T-helper 17 cell (primary cell): ENCODE data around the gene TRAPPC10. TPM values are rescaled to one million over a fixed set of nuclear protein-coding genes. Genes with fewer than 3 reads are reported as not detected.

ENCODE experiments used
- ATAC-seq: fragments of 150-1000 bp; cut with Tn5 transposase; 2 replicates; pipeline ENCODE4 v1.10.0; 2021; ENCODE audit warnings: mild to moderate bottlenecking, moderate library complexity
- DNase-seq, 3 donors: peaks; one replicate each; pipeline versions ENCODE4 v3.0.0 to v3.0.0-alpha.2; 2020 to 2021
- H3K9me3 ChIP-seq: one replicate; pipeline ENCODE4 v1.7.0; 2013; ENCODE audit warnings: low read length, mild to moderate bottlenecking; ENCODE audit not compliant: control insufficient read depth, poor library complexity, severe bottlenecking
- H3K27ac Mint-ChIP-seq: one replicate; pipeline ENCODE4 v1.8.0; 2022; ENCODE audit warnings: mild to moderate bottlenecking, moderate library complexity, mixed read lengths
- H3K27me3 Mint-ChIP-seq: one replicate; pipeline ENCODE4 v1.8.0; 2022; ENCODE audit warnings: mixed read lengths
- H3K36me3 Mint-ChIP-seq: one replicate; pipeline ENCODE4 v1.8.0; 2022; ENCODE audit warnings: low read depth, mixed read lengths
- H3K4me1 Mint-ChIP-seq: one replicate; pipeline ENCODE4 v1.8.0; 2022; ENCODE audit warnings: mild to moderate bottlenecking, mixed read lengths
- H3K4me3 Mint-ChIP-seq: one replicate; pipeline ENCODE4 v1.8.0; 2022; ENCODE audit warnings: mild to moderate bottlenecking, moderate library complexity, mixed read lengths
- total RNA-seq, 4 donors: library from RNA in 2 of 4; stranded (reverse) in 2 of 4; gene quantifications; one replicate each; pipeline ENCODE4 v1.2.3 and lab custom pipeline; 2022 to 2026

TRAPPC10 gene
- total RNA-seq = 100 to 1,000 TPM; 107 to 122 TPM
- total RNA-seq (lab: John Stamatoyannopoulos, UW) = 124 to 152 reads per million in 2 donors

- peak; percentile 65 to 75 (median 69) for DNase-seq
- Mint-ChIP-seq H3K27ac (peak within 1 kb of the TSS; percentile 98), H3K27me3 (no peaks in the 10 kb centered on the region), H3K36me3 (no peaks in the 10 kb centered on the region), H3K4me3 (peak within 1 kb of the TSS; percentile 93), H3K4me1 (peaks cover 36% of the 10 kb centered on the region)
- peak; percentile 64 for ATAC-seq
- no peaks in the 10 kb centered on the region for H3K9me3 ChIP-seq
These were observed at the start of gene TRAPPC10 for GRCh38 chr21:44011579-44012473. Gene TRAPPC10 (plus strand): TSS chr21:44012309. CDS start chr21:44012494, 185 bp downstream.

GRCh38 chr21:43965911-43966585, 46.1 kb upstream of the TRAPPC10 start:
- peaks cover 3% of the 10 kb centered on the region for H3K4me1 Mint-ChIP-seq
- no peaks in the 10 kb centered on the region for H3K27me3 Mint-ChIP-seq
- no peaks in the 10 kb centered on the region for H3K9me3 ChIP-seq
- no peak for DNase-seq
- H3K27ac Mint-ChIP-seq = no peak overlapping the region
- H3K36me3 Mint-ChIP-seq = peaks cover 7% of the 10 kb centered on the region
- no peak overlapping the region for H3K4me3 Mint-ChIP-seq
- no peak for ATAC-seq

- no peak overlapping the region for H3K27ac Mint-ChIP-seq
- no peaks in the 10 kb centered on the region for H3K27me3 Mint-ChIP-seq
- DNase-seq (no peak), ATAC-seq (no peak)
- H3K36me3 Mint-ChIP-seq = peaks cover 9% of the 10 kb centered on the region
- H3K4me1 Mint-ChIP-seq = peaks cover 3% of the 10 kb centered on the region
- no peak overlapping the region for H3K4me3 Mint-ChIP-seq
- H3K9me3 ChIP-seq = no peaks in the 10 kb centered on the region
These were observed 45.1 kb upstream of the TRAPPC10 start for GRCh38 chr21:43966946-43967512.

GRCh38 chr21:43967981-43968380, 44.1 kb upstream of the TRAPPC10 start:
- Mint-ChIP-seq H3K36me3 (peaks cover 7% of the 10 kb centered on the region), H3K27me3 (no peaks in the 10 kb centered on the region), H3K4me1 (peaks cover 3% of the 10 kb centered on the region), H3K4me3 (no peak overlapping the region), H3K27ac (no peak overlapping the region)
- ATAC-seq (no peak), DNase-seq (no peak)
- no peaks in the 10 kb centered on the region for H3K9me3 ChIP-seq

- Mint-ChIP-seq H3K27ac (no peak overlapping the region), H3K27me3 (no peaks in the 10 kb centered on the region), H3K4me1 (peaks cover 3% of the 10 kb centered on the region), H3K36me3 (peaks cover 6% of the 10 kb centered on the region), H3K4me3 (no peak overlapping the region)
- DNase-seq (no peak), ATAC-seq (no peak)
- no peaks in the 10 kb centered on the region for H3K9me3 ChIP-seq
These were observed 43.5 kb upstream of the TRAPPC10 start for GRCh38 chr21:43968410-43969114.

- no peaks in the 10 kb centered on the region for H3K9me3 ChIP-seq
- no peak for DNase-seq
- Mint-ChIP-seq H3K27ac (no peak overlapping the region), H3K36me3 (peaks cover 6% of the 10 kb centered on the region), H3K4me1 (peaks cover 5% of the 10 kb centered on the region), H3K4me3 (no peak overlapping the region), H3K27me3 (no peaks in the 10 kb centered on the region)
- no peak for ATAC-seq
These were observed 43.0 kb upstream of the TRAPPC10 start for GRCh38 chr21:43969115-43969444.

- Mint-ChIP-seq H3K4me1 (peaks cover 14% of the 10 kb centered on the region), H3K27ac (no peak overlapping the region), H3K27me3 (no peaks in the 10 kb centered on the region), H3K4me3 (no peak overlapping the region), H3K36me3 (peaks cover 6% of the 10 kb centered on the region)
- no peak for ATAC-seq
- no peaks in the 10 kb centered on the region for H3K9me3 ChIP-seq
- DNase-seq = no peak
These were observed 41.6 kb upstream of the TRAPPC10 start for GRCh38 chr21:43970551-43970950.

GRCh38 chr21:43971201-43971991, 40.7 kb upstream of the TRAPPC10 start:
- H3K27me3 Mint-ChIP-seq = no peaks in the 10 kb centered on the region
- H3K4me1 Mint-ChIP-seq = peaks cover 14% of the 10 kb centered on the region
- H3K4me3 Mint-ChIP-seq = no peak overlapping the region
- H3K9me3 ChIP-seq = no peaks in the 10 kb centered on the region
- no peak overlapping the region for H3K27ac Mint-ChIP-seq
- peaks cover 6% of the 10 kb centered on the region for H3K36me3 Mint-ChIP-seq
- DNase-seq (no peak), ATAC-seq (no peak)

- Mint-ChIP-seq H3K4me3 (no peak overlapping the region), H3K36me3 (peaks cover 6% of the 10 kb centered on the region), H3K27me3 (no peaks in the 10 kb centered on the region), H3K27ac (no peak overlapping the region), H3K4me1 (peaks cover 14% of the 10 kb centered on the region)
- no peak for ATAC-seq
- no peak for DNase-seq
- H3K9me3 ChIP-seq = no peaks in the 10 kb centered on the region
These were observed 40.2 kb upstream of the TRAPPC10 start for GRCh38 chr21:43971992-43972255.

GRCh38 chr21:43972850-43973633, 39.1 kb upstream of the TRAPPC10 start:
- H3K4me3 Mint-ChIP-seq = no peak overlapping the region
- H3K36me3 Mint-ChIP-seq = peaks cover 3% of the 10 kb centered on the region
- no peak for DNase-seq
- H3K4me1 Mint-ChIP-seq = peaks cover 11% of the 10 kb centered on the region
- H3K27me3 Mint-ChIP-seq = no peaks in the 10 kb centered on the region
- H3K9me3 ChIP-seq = no peaks in the 10 kb centered on the region
- no peak for ATAC-seq
- no peak overlapping the region for H3K27ac Mint-ChIP-seq

GRCh38 chr21:43973634-43973955, 38.5 kb upstream of the TRAPPC10 start:
- ATAC-seq (no peak), DNase-seq (no peak)
- peaks cover 3% of the 10 kb centered on the region for H3K36me3 Mint-ChIP-seq
- H3K27me3 Mint-ChIP-seq = no peaks in the 10 kb centered on the region
- peak overlapping the region; percentile 59 for H3K27ac Mint-ChIP-seq
- no peaks in the 10 kb centered on the region for H3K9me3 ChIP-seq
- H3K4me1 Mint-ChIP-seq = peaks cover 11% of the 10 kb centered on the region
- H3K4me3 Mint-ChIP-seq = no peak overlapping the region

- H3K4me1 Mint-ChIP-seq = peaks cover 11% of the 10 kb centered on the region
These were observed 37.2 kb upstream of the TRAPPC10 start for GRCh38 chr21:43974791-43975468.

More at GRCh38 chr21:43974791-43975468, 37.2 kb upstream of the TRAPPC10 start:
- Mint-ChIP-seq H3K27ac (peak overlapping the region; percentile 59), H3K27me3 (no peaks in the 10 kb centered on the region), H3K4me3 (peak overlapping the region; percentile 55), H3K36me3 (peaks cover 3% of the 10 kb centered on the region)
- H3K9me3 ChIP-seq = no peaks in the 10 kb centered on the region
- DNase-seq (no peak), ATAC-seq (peak; percentile 27)
